Left forelimb (tissue), 1 donor: Measurements from ENCODE around the gene FAM20C.
A peak's percentile ranks its signal among the peaks of the same experiment; 100 is the strongest.

Experiments
- DNase-seq: peaks from one replicate; pipeline ENCODE4 v3.0.0-alpha.2; 2018; ENCODE audit warnings: low spot score

FAM20C gene

GRCh38 chr7:294440-295154 is 102.2 kb downstream of the FAM20C start:
- DNase-seq: no peak

GRCh38 chr7:295155-296154 is 103.1 kb downstream of the FAM20C start:
- DNase-seq: peak; percentile 65

- DNase-seq: peak; percentile 55
Measured at GRCh38 chr7:296373-296945, 104.1 kb downstream of the FAM20C start.

- DNase-seq: peak; percentile 57
Measured at GRCh38 chr7:297141-297540, 104.8 kb downstream of the FAM20C start.

GRCh38 chr7:297611-298374 is 105.4 kb downstream of the FAM20C start:
- DNase-seq: peak; percentile 49

GRCh38 chr7:298375-298702 is 106.0 kb downstream of the FAM20C start:
- no peak for DNase-seq

- DNase-seq: no peak
Measured at GRCh38 chr7:298743-299142, 106.4 kb downstream of the FAM20C start.

- no peak for DNase-seq
Measured at GRCh38 chr7:299169-299568, 106.8 kb downstream of the FAM20C start.

- peak; percentile 40 for DNase-seq
Measured at GRCh38 chr7:299628-300027, 107.3 kb downstream of the FAM20C start.

- no peak for DNase-seq
Measured at GRCh38 chr7:300048-300447, 107.7 kb downstream of the FAM20C start.

- no peak for DNase-seq
Measured at GRCh38 chr7:300546-301290, 108.3 kb downstream of the FAM20C start.

- no peak for DNase-seq
Measured at GRCh38 chr7:301291-302053, 109.1 kb downstream of the FAM20C start.

GRCh38 chr7:302054-302992 is 110.0 kb downstream of the FAM20C start:
- DNase-seq: no peak

GRCh38 chr7:303425-303824 is 111.1 kb downstream of the FAM20C start:
- no peak for DNase-seq

- no peak for DNase-seq
Measured at GRCh38 chr7:303884-304573, 111.7 kb downstream of the FAM20C start.

- no peak for DNase-seq
Measured at GRCh38 chr7:304574-305409, 112.4 kb downstream of the FAM20C start.

GRCh38 chr7:305410-306151 is 113.2 kb downstream of the FAM20C start:
- no peak for DNase-seq
